ENCODE measurements around the gene CTRB1.
"Not testable (repeated sequence)": the region's sequence is repeated elsewhere in the genome, so short reads cannot be mapped to it uniquely, and the experiment has no call there.

CTRB1 gene

DNA sequence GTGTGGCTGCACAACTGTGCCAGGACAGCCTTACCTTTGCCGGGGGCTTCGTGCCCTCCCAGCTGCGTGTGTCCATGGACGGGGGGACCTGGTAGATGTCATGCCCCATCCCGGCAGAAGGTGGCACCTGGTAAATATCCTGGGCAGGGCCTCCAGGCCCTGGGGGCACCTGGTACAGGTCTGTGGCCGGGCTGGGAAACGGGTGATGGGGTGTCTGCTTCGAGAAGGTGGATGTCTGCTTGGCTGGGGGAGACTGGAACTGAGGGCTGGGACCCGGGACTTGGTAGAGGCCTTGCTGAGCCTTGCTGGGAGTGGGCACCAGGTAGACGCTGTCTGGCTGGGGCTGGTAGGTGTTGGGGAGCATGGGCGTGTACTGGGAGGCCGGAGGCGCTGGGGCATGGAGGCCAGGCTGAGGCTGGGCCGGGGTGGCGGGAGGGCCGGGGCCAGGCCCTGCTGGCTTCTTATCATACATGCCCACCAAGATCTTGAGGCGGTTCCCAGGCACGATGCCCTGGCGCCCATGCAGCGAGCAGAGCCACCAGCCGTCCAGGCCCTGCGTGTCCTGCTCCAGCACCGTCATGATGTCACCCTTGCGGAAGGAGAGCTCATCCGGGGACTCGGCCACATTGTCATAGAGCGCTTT, 23.8 kb downstream of the CTRB1 start:
- not testable (repeated sequence) for DNase-seq

- DNase-seq, result no peak
Measured at GRCh38 chr16:75243667-75244224, 25.0 kb downstream of the CTRB1 start.

DNA sequence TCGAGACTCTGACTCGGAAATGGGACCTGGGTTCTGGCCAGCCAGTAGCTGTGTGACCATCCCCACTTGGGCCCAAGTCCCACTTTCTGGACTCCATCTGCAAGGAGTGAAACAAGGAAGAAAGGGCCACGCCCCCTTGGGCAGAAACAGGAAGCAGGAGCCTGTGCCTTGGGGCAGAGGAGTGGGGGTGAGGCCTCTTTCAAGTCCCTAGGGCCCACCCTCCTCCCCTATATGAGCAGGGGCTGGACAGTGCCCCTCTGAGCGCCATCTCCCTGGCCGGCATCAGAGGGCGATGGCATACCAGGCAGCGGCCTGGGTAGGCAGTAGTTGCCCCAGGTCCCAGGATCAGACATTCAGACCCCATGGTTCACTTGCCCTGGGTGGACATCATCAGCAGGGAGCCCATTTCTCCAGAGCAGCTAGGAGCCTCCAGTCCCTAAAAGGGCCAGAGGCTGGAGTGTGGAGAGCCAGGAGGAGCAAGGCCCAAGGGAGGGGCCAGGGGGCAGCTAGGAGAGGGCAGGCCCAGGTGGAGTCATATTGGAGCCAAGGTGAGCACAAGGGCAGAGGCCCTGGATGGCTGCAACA, 25.5 kb downstream of the CTRB1 start:
- peak; percentile 61 for DNase-seq

- peak; percentile 96 for DNase-seq
Measured at GRCh38 chr16:75244844-75245758, 26.3 kb downstream of the CTRB1 start.

- DNase-seq, result peak; percentile 53
Measured at GRCh38 chr16:75246504-75247205, 27.9 kb downstream of the CTRB1 start.

GRCh38 chr16:75247249-75247648, 28.5 kb downstream of the CTRB1 start:
- no peak for DNase-seq

GRCh38 chr16:75248142-75248535, 29.4 kb downstream of the CTRB1 start:
- DNase-seq, result no peak

GRCh38 chr16:75248536-75249380, 30.0 kb downstream of the CTRB1 start:
- DNase-seq, result no peak

GRCh38 chr16:75249441-75249840, 30.7 kb downstream of the CTRB1 start:
- no peak for DNase-seq

- DNase-seq, result no peak
Measured at GRCh38 chr16:75250089-75250808, 31.5 kb downstream of the CTRB1 start.

DNA sequence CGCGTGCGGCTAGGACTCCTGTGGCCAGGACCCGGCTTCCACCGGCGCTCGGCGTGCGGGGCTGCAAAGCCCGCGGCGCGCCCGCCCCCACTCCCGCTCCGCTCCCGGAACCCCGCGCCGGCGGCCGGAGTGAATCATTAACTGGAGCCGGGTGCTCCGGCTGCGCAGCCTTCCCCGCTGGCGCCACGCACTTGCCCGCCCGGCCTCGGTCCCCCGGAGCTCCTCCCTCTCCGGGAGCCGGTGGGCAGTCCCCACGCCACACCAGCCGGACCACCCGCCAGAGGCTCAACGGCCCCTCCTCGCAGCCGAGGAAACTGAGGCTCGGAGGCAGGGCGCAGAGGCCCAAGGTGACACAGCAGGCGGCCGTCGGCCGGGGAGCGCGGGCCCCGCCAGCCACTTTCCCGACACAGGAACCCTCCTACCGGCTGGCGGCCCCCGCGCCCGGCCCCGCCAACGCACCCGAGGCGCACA, 32.1 kb downstream of the CTRB1 start:
- DNase-seq, result peak; percentile 41

DNA sequence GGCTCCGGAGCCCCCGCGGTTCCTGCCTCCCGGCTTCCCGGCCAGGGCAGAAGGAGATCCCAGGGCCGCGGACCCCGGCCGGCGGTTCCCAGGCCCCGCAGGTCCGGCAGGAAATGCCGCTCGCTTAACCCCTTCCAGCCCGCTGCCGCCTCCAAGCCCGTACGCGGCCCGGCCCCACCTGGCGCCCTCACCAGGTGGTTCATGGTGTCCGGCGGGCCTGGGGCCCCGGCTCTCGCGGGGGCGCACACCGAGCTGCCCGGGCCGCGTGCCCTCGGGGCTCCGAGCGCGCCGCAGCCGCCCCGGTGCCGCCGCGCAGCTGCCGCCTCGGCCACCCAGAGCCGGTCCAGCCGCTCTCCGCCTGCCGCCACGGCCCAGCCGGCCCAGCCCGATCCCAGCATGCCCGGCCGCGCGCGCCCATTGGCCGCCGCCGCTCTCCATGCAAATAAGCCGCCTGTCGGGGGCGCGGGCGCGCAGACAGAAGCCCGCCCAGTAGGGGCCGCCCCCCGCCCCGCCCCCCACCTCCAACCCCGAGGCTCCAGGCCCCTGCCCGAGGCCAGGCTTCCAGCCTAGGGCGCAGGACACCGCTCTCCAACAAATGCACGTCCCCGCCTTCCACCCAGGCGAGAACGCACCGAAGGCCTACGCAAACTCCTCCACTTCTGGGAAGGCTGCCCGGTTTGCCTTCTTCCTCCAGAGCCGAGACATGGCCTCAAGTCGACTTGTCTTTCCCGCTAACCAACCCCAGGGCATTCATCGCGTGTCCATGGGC, 32.7 kb downstream of the CTRB1 start, which contains the start of gene BCAR1:
Gene BCAR1 (minus strand): TSS at position 345 of the 769 bp plus-strand sequence. CDS start 142 bp downstream, at position 203.
- DNase-seq, result peak; percentile 92

DNA sequence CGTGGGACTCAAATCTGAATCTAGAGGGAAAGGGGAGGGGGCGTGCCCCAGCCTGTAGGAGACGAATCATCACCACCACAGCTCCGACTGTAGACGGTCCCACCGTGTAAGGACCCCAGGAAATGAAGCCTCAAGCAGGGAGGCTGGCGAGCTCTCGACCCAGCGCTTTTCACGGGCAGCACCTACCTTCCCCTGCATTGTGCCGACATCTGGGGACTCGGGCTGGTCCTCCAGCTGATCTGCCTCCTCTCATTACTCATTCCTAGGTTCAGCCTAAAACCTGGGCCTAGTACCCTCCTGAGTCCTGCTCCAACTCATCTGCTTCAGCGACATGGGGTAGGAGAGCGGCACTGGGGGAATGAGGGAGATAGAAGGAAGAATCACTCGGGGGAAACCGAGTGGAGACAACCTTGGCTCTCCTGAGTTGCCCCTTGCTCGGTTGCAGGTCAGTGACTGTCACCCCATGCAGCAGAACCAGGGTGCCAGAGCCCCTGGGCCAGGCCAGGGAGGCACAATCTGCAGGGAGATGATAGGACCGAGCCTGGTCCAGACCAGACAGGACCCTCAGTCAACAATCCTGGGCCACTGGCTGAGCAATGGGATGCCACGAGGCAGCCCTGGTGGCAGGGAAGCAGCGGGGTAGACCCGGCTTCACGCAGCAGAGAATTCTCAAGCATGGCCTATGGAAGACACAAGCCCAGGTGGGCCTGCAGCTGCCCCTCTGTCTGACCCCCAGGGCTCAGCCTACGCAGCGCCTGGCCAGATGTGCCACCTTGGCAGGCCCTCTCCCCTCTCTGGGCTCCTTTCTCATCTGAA, 33.5 kb downstream of the CTRB1 start:
- no peak for DNase-seq

DNA sequence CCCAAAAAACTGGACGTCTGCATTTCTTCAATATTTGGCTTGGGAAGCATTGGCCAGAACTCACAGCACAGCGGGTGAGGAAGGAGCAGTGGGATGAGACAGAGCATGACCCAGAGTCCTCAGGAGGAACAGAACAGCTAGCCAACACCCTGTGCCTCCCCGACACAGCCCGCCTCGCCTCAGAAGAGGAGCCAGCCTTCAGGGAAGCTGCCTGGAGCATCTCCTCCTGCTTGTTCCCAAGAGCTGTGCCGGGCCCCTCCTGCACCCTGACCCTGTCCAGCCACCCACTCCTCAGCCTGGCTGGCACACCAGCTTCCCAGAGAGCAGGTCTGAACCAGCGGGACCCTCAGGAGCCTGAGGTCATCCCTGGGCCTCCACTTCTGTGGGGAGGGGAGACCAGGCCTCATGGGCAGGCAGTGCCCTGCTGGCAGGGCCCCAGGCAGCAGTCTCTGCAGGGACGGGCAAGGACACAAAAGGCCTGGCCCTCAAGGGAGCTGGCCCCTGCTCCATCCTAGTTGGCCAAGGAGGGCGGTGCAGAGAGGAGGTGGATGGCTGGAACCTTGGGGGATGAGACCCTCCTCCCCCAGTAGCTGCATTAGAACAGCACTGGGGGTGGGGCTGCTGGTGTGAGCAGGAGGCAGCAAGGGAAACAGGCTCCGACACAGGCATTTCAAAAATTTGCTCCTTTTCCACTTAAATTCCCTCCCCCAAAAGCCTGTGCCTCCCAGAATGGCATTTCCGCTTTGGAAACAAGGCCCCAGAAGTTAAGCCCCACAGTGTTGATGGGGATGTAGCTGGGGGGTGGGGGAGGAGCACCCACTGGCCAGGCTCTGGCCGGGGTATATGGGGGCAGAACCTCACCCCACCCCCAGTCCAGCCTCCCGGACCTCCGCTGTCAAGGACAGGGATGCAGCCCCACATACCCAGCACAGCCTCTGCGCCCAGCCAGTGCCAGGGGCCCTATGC, 34.4 kb downstream of the CTRB1 start:
- peak; percentile 96 for DNase-seq

- peak; percentile 83 for DNase-seq
Measured at GRCh38 chr16:75254359-75254837, 35.6 kb downstream of the CTRB1 start.

- no peak for DNase-seq
Measured at GRCh38 chr16:75256059-75256571, 37.3 kb downstream of the CTRB1 start.

GRCh38 chr16:75256696-75257343, 38.0 kb downstream of the CTRB1 start:
- DNase-seq, result no peak

Measured in fibroblast of skin of right biceps (primary cell).